Measurements from ENCODE around the gene TACC3.

The TACC3 gene

GRCh38 chr4:1778642-1779392, 57.5 kb downstream of the TACC3 start:
- no peak for DNase-seq

GRCh38 chr4:1779588-1780382, 58.5 kb downstream of the TACC3 start:
- DNase-seq: no peak

- DNase-seq: no peak
Observed at GRCh38 chr4:1780435-1780834, 59.1 kb downstream of the TACC3 start.

GRCh38 chr4:1783015-1783414, 61.7 kb downstream of the TACC3 start:
- no peak for DNase-seq

- no peak for DNase-seq
Observed at GRCh38 chr4:1783970-1784369, 62.6 kb downstream of the TACC3 start.

- DNase-seq: no peak
Observed at GRCh38 chr4:1784395-1784788, 63.1 kb downstream of the TACC3 start.

GRCh38 chr4:1784789-1785591, 63.7 kb downstream of the TACC3 start:
- DNase-seq: no peak

GRCh38 chr4:1785592-1785991, 64.3 kb downstream of the TACC3 start:
- DNase-seq: no peak

GRCh38 chr4:1786544-1787362, 65.4 kb downstream of the TACC3 start:
- DNase-seq: no peak

GRCh38 chr4:1787411-1788077, 66.2 kb downstream of the TACC3 start:
- no peak for DNase-seq

GRCh38 chr4:1788254-1788973, 67.1 kb downstream of the TACC3 start:
- DNase-seq: peak; percentile 56

- DNase-seq: no peak
Observed at GRCh38 chr4:1789552-1789951, 68.2 kb downstream of the TACC3 start.

GRCh38 chr4:1790005-1790404, 68.7 kb downstream of the TACC3 start:
- no peak for DNase-seq

GRCh38 chr4:1792158-1792831, 71.0 kb downstream of the TACC3 start:
- DNase-seq: no peak

- no peak for DNase-seq
Observed at GRCh38 chr4:1792832-1793495, 71.6 kb downstream of the TACC3 start, which contains the start of gene FGFR3. FGFR3 (plus strand) TSS chr4:1793293; CDS start chr4:1793935, 642 bp downstream.

GRCh38 chr4:1793496-1793840, 72.1 kb downstream of the TACC3 start:
- no peak for DNase-seq

GRCh38 chr4:1793940-1794808, 72.9 kb downstream of the TACC3 start:
- DNase-seq: no peak

Data from right hindlimb (tissue), 1 donor.